IMR-90 (cell line): ENCODE data around the gene ZNF701.

Experiments
- CEBPB ChIP-seq: IDR thresholded peaks from 2 replicates; pipeline ENCODE4 v1.6.1; 2012; ENCODE audit warnings: low read depth, low read length, improper control_type of control experiment
- MXI1 ChIP-seq: IDR thresholded peaks from 2 replicates; pipeline ENCODE4 v1.6.1; 2012; ENCODE audit warnings: low read depth, mild to moderate bottlenecking, low read length, moderate library complexity, borderline replicate concordance
- POLR2A ChIP-seq: IDR thresholded peaks from 2 replicates; pipeline ENCODE4 v1.6.1; 2012; ENCODE audit warnings: mild to moderate bottlenecking, low read depth, low read length
- TF ChIP-seq, protein P1 (sequence below): conservative IDR thresholded peaks from 2 replicates; pipeline ENCODE4 v1.5.1; 2012; ENCODE audit warnings: mild to moderate bottlenecking, low read depth, low read length, improper control_type of control experiment
- TF ChIP-seq, protein P2 (sequence below): fragments of 150-350 bp; IDR thresholded peaks from 2 replicates; pipeline ENCODE4 v1.6.1; 2017; ENCODE audit warnings: mild to moderate bottlenecking, antibody characterized with exemption, low read length, low read depth

DNA sequence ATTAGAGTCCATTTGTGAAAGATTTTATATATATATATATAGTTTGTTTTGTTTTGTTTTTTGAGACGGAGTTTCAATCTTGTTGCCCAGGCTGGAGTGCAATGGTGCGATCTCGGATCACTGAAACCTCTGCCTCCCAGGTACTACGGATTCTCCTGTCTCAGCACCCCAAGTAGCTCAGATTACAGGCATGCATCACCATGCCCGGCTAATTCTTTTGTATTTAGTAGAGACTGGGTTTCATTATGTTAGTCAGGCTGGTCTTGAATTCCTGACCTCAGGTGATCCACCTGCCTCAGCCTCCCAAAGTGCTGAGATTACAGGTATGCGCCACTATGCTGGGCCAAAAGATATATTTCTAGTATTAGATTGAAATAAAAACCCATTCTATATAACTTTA is 4.0 kb upstream of the ZNF701 start:
- TF ChIP-seq, protein P1, sequence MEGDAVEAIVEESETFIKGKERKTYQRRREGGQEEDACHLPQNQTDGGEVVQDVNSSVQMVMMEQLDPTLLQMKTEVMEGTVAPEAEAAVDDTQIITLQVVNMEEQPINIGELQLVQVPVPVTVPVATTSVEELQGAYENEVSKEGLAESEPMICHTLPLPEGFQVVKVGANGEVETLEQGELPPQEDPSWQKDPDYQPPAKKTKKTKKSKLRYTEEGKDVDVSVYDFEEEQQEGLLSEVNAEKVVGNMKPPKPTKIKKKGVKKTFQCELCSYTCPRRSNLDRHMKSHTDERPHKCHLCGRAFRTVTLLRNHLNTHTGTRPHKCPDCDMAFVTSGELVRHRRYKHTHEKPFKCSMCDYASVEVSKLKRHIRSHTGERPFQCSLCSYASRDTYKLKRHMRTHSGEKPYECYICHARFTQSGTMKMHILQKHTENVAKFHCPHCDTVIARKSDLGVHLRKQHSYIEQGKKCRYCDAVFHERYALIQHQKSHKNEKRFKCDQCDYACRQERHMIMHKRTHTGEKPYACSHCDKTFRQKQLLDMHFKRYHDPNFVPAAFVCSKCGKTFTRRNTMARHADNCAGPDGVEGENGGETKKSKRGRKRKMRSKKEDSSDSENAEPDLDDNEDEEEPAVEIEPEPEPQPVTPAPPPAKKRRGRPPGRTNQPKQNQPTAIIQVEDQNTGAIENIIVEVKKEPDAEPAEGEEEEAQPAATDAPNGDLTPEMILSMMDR: no peak
- TF ChIP-seq POLR2A (no peak), MXI1 (no peak), CEBPB (no peak)
- TF ChIP-seq, protein P2, sequence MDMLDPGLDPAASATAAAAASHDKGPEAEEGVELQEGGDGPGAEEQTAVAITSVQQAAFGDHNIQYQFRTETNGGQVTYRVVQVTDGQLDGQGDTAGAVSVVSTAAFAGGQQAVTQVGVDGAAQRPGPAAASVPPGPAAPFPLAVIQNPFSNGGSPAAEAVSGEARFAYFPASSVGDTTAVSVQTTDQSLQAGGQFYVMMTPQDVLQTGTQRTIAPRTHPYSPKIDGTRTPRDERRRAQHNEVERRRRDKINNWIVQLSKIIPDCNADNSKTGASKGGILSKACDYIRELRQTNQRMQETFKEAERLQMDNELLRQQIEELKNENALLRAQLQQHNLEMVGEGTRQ: no peak
